Motor neuron (in vitro differentiated cells): ENCODE measurements around the gene MECR. TPM values are rescaled to one million over a fixed set of nuclear protein-coding genes. Genes with fewer than 3 reads are reported as not detected.

ENCODE experiments used
- ATAC-seq, 8 experiments: fragments of 200-7000 bp; cut with Tn5 transposase; replicated peaks in 6 of 8; 2 replicates each; pipeline ENCODE4 v1.8.0; 2021; ENCODE audit warnings: mild to moderate bottlenecking in 8 of 8, moderate library complexity in 8 of 8
- H3K27ac ChIP-seq, 2 donors: fragments of 250-450 bp; sonication (Bioruptor Pico); 2 replicates each; pipeline ENCODE4 v1.9.0; 2021; ENCODE audit warnings: antibody characterized with exemption in 2 of 2, mild to moderate bottlenecking in 2 of 2, moderate library complexity in 1 of 2
- H3K4me1 ChIP-seq, 2 donors: fragments of 250-450 bp; sonication (Bioruptor Pico); replicated peaks in 1 of 2; 2 replicates each; pipeline ENCODE4 v1.6.1; 2021; ENCODE audit warnings: antibody characterized with exemption in 2 of 2, mild to moderate bottlenecking in 2 of 2, moderate library complexity in 1 of 2
- H3K4me3 ChIP-seq, 5 donors: fragments of 250-450 bp; sonication (Bioruptor Pico); 2 replicates each; pipeline ENCODE4 v1.9.0; 2021; ENCODE audit warnings: antibody characterized with exemption in 5 of 5, mild to moderate bottlenecking in 5 of 5, moderate library complexity in 4 of 5
- WGBS, 10 experiments: fragments of 450-650 bp; shearing (Covaris generic); methylation state at CpG; one replicate each; pipeline ENCODE4 v1.0.0; 2022; 5-methylcytosine and 5-hydroxymethylcytosine counted together
- in situ Hi-C, 9 experiments: fragments of 400-800 bp; cut with MboI; loops; one replicate each; pipeline ENCODE4 v1.15.0; 2021; ENCODE audit warnings: low sequenced_read_pairs in 9 of 9, low pct_unique_long_range_greater_than_20kb in 2 of 9; ENCODE audit not compliant: unreplicated experiment in 9 of 9
- total RNA-seq, 8 experiments: library from RNA; unstranded; fragments of 300-600 nt; gene quantifications; 2 replicates each; pipeline versions ENCODE4 v1.2.3 to v1.2.4, GENCODE V29; 2022

The MECR gene
- total RNA-seq, 8 experiments from 2014 or later = 24.2 to 42.9 (median 29.2) TPM

DNA sequence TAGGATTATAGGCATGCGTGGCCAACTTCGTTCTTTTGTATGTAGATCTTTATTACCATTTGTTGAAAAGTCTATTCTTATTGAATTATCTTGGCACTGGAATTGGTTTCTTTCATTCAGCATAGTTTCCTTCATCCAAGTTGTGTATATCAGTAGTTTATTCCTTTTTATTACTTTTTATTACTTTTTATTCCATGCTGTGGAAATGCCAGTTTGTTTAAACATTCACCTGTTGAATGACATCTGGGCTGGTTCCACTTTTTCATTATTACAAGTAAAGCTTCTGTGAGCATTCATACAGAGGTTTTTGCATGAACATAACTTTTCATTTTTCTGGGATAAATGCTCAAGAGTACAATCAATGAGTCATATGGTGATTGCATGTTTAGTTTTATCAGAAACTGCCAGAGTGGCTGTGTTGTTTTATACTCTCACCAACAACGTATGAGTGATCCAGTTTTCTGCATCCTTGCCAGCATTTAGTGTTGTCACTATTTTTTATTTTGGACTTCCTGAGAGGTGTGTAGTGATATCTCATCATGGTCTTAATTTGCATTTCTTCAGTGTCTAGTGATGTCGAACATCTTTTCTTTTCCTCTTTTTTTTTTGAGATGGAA is 34.1 kb upstream of the MECR start:
- WGBS, 10 experiments = 19 to 100% (median 95%) methylated on average over 2 to 4 of the region's 4 CpGs
- Histone ChIP-seq H3K4me3 (no peak overlapping the region), H3K4me1 (peaks cover 0 to 12% of the 10 kb centered on the region in 2 donors), H3K27ac (no peak overlapping the region)
- peak in 1 of 8 experiments; percentile 50 for ATAC-seq
- in situ Hi-C loops = no loop called here

DNA sequence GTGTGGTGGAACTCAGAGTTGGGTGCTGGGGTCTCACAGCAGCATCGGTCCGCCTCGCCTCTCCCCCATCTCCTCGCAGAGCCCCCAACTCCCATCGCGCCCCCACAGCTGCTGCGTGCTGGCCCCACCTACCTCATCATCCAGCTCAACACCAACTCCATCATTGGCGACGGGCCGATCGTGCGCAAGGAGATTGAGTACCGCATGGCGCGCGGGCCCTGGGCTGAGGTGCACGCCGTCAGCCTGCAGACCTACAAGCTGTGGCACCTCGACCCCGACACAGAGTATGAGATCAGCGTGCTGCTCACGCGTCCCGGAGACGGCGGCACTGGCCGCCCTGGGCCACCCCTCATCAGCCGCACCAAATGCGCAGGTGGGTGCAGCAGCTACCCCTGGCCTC is 29.8 kb upstream of the MECR start:
- ATAC-seq = peak in 1 of 8 experiments; percentile 2
- WGBS, 10 experiments = 33 to 75% (median 70%) methylated on average over 4 to 16 of the region's 29 CpGs; no CpG with 5 or more reads in 6 of the 10 experiments
- Histone ChIP-seq H3K4me3 (peak overlapping the region in 4 of 5 donors; percentile 23 to 42 (median 28)), H3K4me1 (peaks cover 32 to 42% of the 10 kb centered on the region in 2 donors), H3K27ac (no peak overlapping the region)
- in situ Hi-C loops = no loop called here

DNA sequence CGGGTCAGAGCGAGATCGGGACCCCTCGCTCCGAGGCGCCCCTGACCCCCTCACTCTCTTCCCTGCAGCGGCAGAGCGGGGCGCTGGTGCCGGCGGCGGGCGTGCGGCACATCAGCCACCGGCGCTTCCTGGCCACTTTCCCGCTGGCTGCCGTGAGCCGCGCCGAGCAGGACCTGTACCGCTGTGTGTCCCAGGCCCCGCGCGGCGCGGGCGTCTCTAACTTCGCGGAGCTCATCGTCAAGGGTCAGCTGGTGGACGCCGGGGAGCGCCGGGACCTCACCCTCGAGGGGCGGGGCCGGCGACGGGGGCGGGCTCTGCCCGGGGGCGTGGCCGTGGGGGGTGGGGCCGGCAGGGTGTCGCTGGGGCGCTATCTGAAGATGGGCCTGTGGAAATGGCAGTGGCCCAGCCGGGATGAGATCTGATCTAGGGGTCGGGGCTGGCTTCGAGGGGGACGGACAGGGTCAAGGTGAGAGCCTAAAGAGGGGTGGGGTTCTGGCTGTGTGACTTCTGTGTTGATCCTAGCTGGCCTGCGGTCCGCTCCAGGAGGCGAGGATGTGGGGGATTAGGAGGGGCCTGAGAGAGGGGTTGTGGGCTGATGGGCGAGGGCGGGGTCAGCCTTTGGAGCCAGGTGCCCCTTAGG is 29.2 kb upstream of the MECR start:
- WGBS, 10 experiments = 0 to 2% methylated on average over 4 to 11 of the region's 56 CpGs; no CpG with 5 or more reads in 8 of the 10 experiments

DNA sequence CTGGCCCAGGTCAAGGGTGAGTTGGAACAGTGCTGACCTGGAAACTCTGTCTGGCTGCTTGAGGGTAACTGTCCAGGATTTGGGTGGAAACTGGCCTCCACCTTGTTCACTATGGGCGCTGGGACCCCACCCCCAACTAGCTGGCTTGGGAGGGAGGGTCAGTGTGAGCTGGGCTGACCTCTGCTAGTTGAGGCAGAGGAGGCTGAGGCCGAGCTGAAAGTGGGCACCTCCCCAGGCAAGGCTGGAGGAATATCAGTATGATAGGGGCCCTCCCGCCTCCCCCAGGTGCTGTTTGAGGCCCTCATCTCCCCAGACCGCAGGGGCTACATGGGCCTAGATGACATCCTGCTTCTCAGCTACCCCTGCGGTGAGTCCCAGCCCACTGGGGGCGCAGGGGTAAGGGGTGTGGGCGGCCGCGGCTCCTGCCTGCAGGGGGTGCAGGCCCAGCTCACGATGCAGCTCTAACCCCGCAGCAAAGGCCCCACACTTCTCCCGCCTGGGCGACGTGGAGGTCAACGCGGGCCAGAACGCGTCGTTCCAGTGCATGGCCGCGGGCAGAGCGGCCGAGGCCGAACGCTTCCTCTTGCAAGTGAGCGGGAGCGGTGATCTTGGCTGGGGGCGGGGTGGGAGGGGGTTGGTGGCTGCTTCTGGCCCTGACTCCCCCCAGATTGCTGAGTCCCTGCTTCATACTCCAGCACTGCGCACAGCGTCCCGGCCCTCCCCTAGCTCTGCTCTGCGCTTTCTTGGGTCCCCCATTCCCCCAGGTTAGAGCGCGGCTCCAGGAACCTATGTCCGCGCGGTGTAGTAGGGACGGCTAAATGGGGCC is 28.5 kb upstream of the MECR start:
- in situ Hi-C loops = no loop called here
- peaks cover 32 to 42% of the 10 kb centered on the region in 2 donors for H3K4me1 ChIP-seq
- H3K27ac ChIP-seq = peak overlapping the region in 1 of 2 donors; percentile 32
- WGBS, 10 experiments = 17 to 67% (median 29%) methylated on average over 1 to 11 of the region's 38 CpGs; no CpG with 5 or more reads in 6 of the 10 experiments
- ATAC-seq = peak; percentile 37 to 64 (median 56)
- H3K4me3 ChIP-seq = peak overlapping the region; percentile 22 to 42 (median 25)

More for the DNA sequence above, 29.2 kb upstream of the MECR start:
- peak overlapping the region in 1 of 2 donors; percentile 32 for H3K27ac ChIP-seq
- H3K4me3 ChIP-seq = peak overlapping the region; percentile 22 to 42 (median 25)
- ATAC-seq = peak; percentile 78 to 95 (median 84)
- H3K4me1 ChIP-seq = peaks cover 32 to 42% of the 10 kb centered on the region in 2 donors
- in situ Hi-C loops = no loop called here

DNA sequence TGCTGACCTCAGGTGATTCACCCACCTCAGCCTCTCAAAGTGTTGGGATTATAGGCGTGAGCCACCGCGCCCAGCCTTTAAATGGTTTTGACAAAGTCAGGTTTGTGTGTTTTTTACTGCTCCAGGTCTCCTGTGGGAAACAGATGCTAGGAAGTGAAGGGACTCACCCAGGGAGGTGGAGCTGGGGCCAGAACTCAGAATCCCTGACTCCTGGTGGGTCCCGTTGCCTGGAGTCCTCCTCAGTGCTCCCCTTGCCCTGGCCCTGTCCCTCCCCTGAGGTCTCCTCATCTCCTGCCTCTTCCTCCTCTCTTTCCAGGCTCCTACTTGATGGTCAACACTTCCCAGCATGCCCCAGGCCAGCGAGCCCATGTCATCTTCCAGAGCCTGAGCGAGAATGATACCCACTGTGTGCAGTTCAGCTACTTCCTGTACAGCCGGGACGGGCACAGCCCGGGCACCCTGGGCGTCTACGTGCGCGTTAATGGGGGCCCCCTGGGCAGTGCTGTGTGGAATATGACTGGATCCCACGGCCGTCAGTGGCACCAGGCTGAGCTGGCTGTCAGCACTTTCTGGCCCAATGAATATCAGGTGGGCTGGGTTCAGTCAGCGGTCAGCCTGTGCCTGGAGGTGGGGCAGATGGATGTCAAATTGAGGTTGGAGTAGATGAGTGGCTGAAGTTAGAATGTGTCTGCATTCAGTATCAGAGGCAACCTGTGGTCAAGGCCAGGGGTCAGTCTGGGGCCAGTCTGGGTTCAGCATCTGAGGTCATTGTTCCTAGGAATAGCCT is 27.6 kb upstream of the MECR start:
- no peak overlapping the region for H3K4me3 ChIP-seq
- 30 to 100% (median 84%) methylated on average over 1 to 6 of the region's 16 CpGs; no CpG with 5 or more reads in 2 of the 10 experiments for WGBS, 10 experiments
- ATAC-seq = no peak
- H3K4me1 ChIP-seq = peaks cover 32 to 42% of the 10 kb centered on the region in 2 donors
- H3K27ac ChIP-seq = no peak overlapping the region
- in situ Hi-C loops = no loop called here

DNA sequence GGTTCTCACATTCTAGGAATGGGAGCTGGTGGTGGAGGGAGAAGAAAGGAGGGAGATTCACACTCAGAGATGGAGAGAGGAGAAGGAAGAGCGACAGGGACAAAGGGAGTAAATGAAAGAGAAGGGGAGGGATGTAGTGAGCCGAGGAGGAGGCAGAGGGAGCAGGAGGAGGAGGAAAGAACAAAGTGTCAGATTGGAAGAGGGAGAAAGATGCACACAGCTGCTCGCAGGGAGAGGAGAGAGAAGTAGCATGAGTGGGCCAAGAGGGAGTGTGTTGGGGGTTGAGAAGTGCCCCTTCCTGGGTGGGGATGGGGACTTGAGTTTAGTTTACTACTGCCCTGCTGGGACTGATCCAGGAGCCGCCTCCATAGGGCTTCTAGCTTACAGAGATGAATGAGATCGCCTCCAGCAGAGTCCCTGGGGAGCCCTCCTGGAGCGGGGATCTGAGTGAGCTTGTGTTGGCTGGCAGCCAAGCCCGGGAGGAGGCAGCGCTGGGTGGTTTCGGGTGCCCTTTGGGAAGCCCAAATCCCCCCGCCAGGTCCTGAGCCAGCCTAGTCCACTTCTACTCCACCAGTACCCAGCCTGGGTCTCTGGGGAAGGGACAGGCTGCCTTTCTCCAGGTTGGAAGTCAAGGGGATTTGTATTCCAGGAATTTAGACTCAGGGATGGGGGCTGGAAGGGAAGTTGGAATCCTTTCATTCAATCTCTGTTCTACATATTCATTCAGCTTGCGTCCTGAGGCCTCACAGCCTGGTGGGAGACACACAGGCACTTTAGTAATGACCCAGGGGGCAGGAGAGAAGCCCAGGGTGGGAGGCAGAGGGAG is 26.5 kb upstream of the MECR start:
- Histone ChIP-seq H3K4me1 (peaks cover 32 to 42% of the 10 kb centered on the region in 2 donors), H3K27ac (no peak overlapping the region), H3K4me3 (no peak overlapping the region)
- peak in 6 of 8 experiments; percentile 42 to 75 (median 58) for ATAC-seq
- in situ Hi-C loops = no loop called here
- 13 to 82% (median 40%) methylated on average over 3 to 8 of the region's 11 CpGs for WGBS, 10 experiments

DNA sequence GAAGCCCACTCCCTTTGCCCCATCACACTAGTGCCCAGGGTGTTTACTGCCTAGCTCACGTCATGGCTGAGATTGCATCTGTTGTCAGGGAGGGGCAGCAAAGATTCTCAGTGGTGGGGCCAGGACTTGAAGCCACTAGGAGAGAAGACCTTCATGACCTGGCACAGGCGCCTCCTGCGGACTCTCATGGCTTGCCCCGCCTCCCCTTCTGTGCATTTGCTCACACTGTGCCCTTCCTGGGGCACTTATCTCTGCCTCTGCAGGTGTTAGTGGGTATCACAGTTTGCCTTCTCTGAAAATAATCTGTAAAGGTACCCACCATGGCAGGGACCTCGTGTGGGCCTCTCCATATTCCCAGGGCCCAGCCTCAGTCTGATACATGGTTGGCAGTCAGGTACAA is 25.7 kb upstream of the MECR start:
- in situ Hi-C loops = no loop called here
- H3K27ac ChIP-seq = no peak overlapping the region
- no peak for ATAC-seq
- H3K4me3 ChIP-seq = no peak overlapping the region
- peaks cover 32 to 42% of the 10 kb centered on the region in 2 donors for H3K4me1 ChIP-seq
- WGBS, 10 experiments = 40 to 100% (median 65%) methylated on average over 1 to 5 of the region's 5 CpGs; no CpG with 5 or more reads in 4 of the 10 experiments

DNA sequence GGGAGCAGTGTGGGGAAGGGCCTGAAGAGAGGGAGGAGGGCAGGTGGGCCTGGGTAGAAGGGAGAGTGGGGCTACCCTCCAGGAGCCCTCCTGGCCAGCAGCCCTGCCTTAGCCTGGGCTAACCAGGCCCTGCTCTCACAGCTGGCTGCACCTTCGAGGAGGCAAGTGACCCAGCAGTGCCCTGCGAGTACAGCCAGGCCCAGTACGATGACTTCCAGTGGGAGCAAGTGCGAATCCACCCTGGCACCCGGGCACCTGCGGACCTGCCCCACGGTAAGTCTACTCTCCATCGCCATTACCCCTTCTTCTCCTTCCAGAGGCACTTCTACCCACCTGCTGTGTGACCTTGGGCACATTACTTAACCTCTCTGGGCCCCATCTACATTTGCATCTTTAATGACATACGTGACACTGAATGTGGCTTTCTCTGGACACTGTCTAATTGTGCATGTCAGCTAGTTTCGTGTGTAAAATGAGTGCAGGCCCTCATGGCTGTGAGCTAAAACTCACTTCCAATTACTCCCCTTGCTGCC is 24.5 kb upstream of the MECR start:
- ATAC-seq = no peak
- Histone ChIP-seq H3K4me3 (no peak overlapping the region), H3K4me1 (peaks cover 32 to 40% of the 10 kb centered on the region in 2 donors), H3K27ac (no peak overlapping the region)
- in situ Hi-C loops = no loop called here
- 33 to 100% (median 91%) methylated on average over 1 to 10 of the region's 10 CpGs; no CpG with 5 or more reads in 4 of the 10 experiments for WGBS, 10 experiments

DNA sequence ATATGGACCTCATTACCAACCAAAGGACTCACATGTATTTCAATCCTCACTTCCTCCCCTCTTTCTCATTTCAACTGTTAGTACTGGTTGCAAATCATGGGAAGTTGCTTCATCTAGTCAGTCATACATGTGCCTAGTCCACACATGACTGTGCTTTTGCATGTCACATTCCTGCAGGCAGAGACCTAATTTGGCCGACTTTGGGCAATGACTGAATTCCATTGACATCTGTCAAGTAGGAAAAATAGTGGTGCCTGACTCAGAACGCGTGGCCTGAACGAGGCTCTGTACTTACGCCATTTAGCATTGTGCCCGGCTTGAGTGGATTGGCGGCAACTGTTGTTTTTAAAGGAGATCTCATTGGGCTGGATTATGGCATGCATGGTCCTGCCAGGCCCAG is 23.6 kb upstream of the MECR start:
- Histone ChIP-seq H3K4me3 (no peak overlapping the region), H3K4me1 (peaks cover 31 to 43% of the 10 kb centered on the region in 2 donors), H3K27ac (no peak overlapping the region)
- ATAC-seq = no peak
- 46 to 100% (median 88%) methylated on average over 3 to 7 of the region's 7 CpGs; no CpG with 5 or more reads in 2 of the 10 experiments for WGBS, 10 experiments
- in situ Hi-C loops = no loop called here

DNA sequence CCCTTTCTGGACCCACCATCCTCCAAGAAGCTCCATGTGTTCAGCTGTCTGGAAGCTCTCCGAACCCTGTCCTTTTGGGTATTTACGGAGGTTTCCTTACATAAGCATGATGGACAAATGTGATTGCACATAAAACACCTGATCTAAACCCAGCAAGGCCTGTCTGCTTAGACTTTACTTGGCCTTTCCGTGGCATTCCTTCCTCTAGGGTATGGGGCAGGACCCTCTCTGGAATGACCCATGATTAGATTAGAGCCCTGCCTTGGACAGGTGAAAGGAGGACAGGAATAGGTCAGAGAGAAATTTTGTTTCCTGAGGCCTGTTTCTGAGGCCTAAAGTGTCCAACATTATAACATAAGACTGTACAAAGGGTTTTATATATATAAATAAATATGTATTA is 22.4 kb upstream of the MECR start:
- in situ Hi-C loops = no loop called here
- Histone ChIP-seq H3K4me3 (no peak overlapping the region), H3K27ac (no peak overlapping the region), H3K4me1 (peaks cover 30 to 38% of the 10 kb centered on the region in 2 donors)
- 60 to 100% (median 92%) methylated on average over 1 to 3 of the region's 3 CpGs; no CpG with 5 or more reads in 2 of the 10 experiments for WGBS, 10 experiments
- ATAC-seq = no peak

DNA sequence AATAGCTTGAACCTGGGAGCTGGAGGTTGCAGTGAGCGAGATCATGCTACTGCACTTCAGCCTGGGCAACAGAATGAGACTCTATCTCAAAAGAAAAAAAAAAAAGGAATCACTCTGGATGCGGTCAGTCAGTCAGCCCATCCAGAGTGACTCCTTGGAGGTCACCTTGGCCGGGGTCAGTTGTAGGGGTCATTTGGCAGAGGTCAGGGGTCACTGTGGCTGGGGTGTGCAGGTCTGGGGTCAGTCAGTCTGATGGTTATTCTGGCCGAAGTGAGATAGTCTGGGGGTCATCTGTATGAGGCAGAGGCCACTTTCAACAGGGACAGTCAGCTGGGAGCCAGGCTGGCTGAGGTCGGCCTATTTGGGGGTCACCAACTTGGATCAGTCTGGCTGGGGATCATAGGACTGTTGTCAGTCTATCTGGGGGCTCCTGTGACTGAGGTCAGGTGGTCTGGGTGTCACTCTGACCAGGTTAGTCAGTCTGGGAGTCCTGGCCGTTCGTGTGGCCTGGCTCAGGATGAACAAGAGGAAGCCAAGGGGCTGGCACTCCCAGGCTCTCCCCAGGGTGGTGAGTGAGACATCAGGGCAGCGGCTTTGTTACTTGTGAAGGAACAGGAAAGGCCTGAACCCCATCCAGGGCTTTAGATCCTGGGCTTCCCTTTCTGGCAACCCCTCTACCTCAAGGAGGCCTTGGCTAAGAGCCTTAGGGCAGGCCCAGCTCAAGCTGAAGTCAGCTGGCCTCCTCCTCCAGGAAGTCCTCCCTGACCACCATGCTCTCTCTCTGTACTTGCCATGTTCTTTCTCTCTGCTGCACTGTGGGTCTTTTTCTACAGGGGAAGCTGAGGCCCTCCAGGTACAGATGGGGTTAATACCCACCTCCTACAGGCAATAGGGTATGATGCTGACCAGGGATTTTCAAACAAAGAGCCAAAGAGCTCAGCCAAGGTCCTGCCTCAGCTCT is 20.7 kb upstream of the MECR start:
- in situ Hi-C loops = no loop called here
- Histone ChIP-seq H3K4me1 (peaks cover 13 to 21% of the 10 kb centered on the region in 2 donors), H3K4me3 (no peak overlapping the region), H3K27ac (no peak overlapping the region)
- WGBS, 10 experiments = 20 to 100% (median 86%) methylated on average over 1 to 8 of the region's 8 CpGs; no CpG with 5 or more reads in 3 of the 10 experiments
- no peak for ATAC-seq
